ENCODE data around the gene WDR27.

DNA sequence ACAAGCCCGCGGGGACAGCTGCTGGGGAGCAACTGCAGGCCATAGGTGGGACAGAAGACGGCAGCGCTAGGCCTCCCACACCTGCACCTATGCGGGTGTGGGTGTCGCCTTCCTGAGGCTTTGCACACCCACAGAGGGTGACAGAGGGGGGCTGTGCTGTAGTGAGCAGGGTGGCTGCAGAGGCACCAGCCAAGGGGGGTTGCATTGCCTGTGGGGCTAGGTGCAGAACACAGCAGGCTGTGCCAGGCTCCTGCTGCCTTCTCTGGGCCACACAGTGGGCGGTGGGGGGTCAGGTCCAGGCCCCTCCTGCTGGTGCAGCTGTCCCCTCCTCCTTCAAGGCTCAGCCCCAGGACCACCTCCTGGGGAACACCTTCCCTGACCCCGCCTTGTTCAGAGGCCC lies 75.7 kb downstream of the WDR27 start:
- TF ChIP-seq, protein P1, sequence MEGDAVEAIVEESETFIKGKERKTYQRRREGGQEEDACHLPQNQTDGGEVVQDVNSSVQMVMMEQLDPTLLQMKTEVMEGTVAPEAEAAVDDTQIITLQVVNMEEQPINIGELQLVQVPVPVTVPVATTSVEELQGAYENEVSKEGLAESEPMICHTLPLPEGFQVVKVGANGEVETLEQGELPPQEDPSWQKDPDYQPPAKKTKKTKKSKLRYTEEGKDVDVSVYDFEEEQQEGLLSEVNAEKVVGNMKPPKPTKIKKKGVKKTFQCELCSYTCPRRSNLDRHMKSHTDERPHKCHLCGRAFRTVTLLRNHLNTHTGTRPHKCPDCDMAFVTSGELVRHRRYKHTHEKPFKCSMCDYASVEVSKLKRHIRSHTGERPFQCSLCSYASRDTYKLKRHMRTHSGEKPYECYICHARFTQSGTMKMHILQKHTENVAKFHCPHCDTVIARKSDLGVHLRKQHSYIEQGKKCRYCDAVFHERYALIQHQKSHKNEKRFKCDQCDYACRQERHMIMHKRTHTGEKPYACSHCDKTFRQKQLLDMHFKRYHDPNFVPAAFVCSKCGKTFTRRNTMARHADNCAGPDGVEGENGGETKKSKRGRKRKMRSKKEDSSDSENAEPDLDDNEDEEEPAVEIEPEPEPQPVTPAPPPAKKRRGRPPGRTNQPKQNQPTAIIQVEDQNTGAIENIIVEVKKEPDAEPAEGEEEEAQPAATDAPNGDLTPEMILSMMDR (IDR thresholded peaks at IDR 0.05; ENCODE audit: insufficient read depth, low read length, poor library complexity, severe bottlenecking) = no peak
- TF ChIP-seq EZH2phosphoT487 (conservative IDR thresholded peaks at IDR 0.05; ENCODE audit: low read length) = no peak
